Neural cell (in vitro differentiated cells): ENCODE data around the gene NDUFAF5.

Experiments used
- EP300 ChIP-seq: fragments of 450-650 bp; conservative IDR thresholded peaks from 2 replicates; pipeline ENCODE4 v1.6.1; 2014; ENCODE audit warnings: antibody characterized with exemption, mild to moderate bottlenecking, moderate library complexity; ENCODE audit not compliant: poor library complexity, severe bottlenecking
- EZH2 ChIP-seq: fragments of 200-600, 300-800 bp; shearing (Covaris generic), sonication (generic); IDR thresholded peaks from 2 replicates; pipeline ENCODE4 v1.6.1; 2014; ENCODE audit warnings: antibody characterized with exemption, low read length, borderline replicate concordance, mild to moderate bottlenecking; ENCODE audit not compliant: insufficient read depth, poor library complexity, severe bottlenecking
- MXI1 ChIP-seq: fragments of 450-650 bp; conservative IDR thresholded peaks from 2 replicates; pipeline ENCODE4 v1.6.1; 2014; ENCODE audit warnings: antibody characterized with exemption, mild to moderate bottlenecking; ENCODE audit not compliant: poor library complexity, severe bottlenecking
- POLR2AphosphoS5 ChIP-seq: IDR thresholded peaks from 2 replicates; pipeline ENCODE4 v1.6.1; 2012
- RAD21 ChIP-seq: fragments of 450-650 bp; conservative IDR thresholded peaks from 2 replicates; pipeline ENCODE4 v1.6.1; 2014; ENCODE audit warnings: antibody characterized with exemption, mild to moderate bottlenecking, moderate library complexity
- TAF1 ChIP-seq: IDR thresholded peaks from 2 replicates; pipeline ENCODE4 v1.6.1; 2012; ENCODE audit warnings: low read depth
- TF ChIP-seq, protein P1 (sequence below): fragments of 450-650 bp; IDR thresholded peaks from 2 replicates; pipeline ENCODE4 v1.5.1; 2014; ENCODE audit warnings: antibody characterized with exemption, mild to moderate bottlenecking, moderate library complexity; ENCODE audit not compliant: poor library complexity, severe bottlenecking
- TF ChIP-seq, protein P2 (sequence below): IDR thresholded peaks from 2 replicates; pipeline ENCODE4 v1.6.1; 2012; ENCODE audit warnings: borderline replicate concordance

DNA sequence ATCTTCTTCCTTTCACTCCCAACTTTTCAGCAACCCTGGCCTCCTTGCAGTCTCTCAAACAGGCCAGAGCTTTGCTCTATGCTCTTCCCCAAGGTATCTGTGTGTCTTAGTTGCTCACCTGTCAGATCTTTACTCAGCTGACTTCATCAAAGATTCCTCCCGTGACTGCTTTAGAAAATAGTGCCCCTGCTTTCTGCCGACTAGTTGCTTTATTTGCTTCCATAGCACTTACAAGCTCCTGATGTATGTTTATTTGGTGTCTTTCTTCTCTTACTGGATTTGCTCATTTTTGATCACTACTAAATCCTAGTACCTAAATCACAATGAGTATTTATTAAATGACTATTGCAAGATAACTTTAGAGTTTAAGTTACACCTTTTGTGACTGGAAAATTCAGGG, 5.9 kb downstream of the NDUFAF5 start:
- TF ChIP-seq EP300 (no peak), POLR2AphosphoS5 (no peak), EZH2 (no peak), MXI1 (no peak), RAD21 (no peak), TAF1 (no peak)
- TF ChIP-seq, protein P1, sequence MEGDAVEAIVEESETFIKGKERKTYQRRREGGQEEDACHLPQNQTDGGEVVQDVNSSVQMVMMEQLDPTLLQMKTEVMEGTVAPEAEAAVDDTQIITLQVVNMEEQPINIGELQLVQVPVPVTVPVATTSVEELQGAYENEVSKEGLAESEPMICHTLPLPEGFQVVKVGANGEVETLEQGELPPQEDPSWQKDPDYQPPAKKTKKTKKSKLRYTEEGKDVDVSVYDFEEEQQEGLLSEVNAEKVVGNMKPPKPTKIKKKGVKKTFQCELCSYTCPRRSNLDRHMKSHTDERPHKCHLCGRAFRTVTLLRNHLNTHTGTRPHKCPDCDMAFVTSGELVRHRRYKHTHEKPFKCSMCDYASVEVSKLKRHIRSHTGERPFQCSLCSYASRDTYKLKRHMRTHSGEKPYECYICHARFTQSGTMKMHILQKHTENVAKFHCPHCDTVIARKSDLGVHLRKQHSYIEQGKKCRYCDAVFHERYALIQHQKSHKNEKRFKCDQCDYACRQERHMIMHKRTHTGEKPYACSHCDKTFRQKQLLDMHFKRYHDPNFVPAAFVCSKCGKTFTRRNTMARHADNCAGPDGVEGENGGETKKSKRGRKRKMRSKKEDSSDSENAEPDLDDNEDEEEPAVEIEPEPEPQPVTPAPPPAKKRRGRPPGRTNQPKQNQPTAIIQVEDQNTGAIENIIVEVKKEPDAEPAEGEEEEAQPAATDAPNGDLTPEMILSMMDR = no peak
- TF ChIP-seq, protein P2, sequence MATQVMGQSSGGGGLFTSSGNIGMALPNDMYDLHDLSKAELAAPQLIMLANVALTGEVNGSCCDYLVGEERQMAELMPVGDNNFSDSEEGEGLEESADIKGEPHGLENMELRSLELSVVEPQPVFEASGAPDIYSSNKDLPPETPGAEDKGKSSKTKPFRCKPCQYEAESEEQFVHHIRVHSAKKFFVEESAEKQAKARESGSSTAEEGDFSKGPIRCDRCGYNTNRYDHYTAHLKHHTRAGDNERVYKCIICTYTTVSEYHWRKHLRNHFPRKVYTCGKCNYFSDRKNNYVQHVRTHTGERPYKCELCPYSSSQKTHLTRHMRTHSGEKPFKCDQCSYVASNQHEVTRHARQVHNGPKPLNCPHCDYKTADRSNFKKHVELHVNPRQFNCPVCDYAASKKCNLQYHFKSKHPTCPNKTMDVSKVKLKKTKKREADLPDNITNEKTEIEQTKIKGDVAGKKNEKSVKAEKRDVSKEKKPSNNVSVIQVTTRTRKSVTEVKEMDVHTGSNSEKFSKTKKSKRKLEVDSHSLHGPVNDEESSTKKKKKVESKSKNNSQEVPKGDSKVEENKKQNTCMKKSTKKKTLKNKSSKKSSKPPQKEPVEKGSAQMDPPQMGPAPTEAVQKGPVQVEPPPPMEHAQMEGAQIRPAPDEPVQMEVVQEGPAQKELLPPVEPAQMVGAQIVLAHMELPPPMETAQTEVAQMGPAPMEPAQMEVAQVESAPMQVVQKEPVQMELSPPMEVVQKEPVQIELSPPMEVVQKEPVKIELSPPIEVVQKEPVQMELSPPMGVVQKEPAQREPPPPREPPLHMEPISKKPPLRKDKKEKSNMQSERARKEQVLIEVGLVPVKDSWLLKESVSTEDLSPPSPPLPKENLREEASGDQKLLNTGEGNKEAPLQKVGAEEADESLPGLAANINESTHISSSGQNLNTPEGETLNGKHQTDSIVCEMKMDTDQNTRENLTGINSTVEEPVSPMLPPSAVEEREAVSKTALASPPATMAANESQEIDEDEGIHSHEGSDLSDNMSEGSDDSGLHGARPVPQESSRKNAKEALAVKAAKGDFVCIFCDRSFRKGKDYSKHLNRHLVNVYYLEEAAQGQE = no peak
